Amniotic stem cell (primary cell): ENCODE measurements around the gene EFTUD2.
A peak's percentile ranks its signal among the peaks of the same experiment; 100 is the strongest.
"Not testable (repeated sequence)": the region's sequence is repeated elsewhere in the genome, so short reads cannot be mapped to it uniquely, and the experiment has no call there.

Experiments used
- DNase-seq: peaks from one replicate; lab custom pipeline; 2025; lab: John Stamatoyannopoulos, UW

EFTUD2 gene

DNA sequence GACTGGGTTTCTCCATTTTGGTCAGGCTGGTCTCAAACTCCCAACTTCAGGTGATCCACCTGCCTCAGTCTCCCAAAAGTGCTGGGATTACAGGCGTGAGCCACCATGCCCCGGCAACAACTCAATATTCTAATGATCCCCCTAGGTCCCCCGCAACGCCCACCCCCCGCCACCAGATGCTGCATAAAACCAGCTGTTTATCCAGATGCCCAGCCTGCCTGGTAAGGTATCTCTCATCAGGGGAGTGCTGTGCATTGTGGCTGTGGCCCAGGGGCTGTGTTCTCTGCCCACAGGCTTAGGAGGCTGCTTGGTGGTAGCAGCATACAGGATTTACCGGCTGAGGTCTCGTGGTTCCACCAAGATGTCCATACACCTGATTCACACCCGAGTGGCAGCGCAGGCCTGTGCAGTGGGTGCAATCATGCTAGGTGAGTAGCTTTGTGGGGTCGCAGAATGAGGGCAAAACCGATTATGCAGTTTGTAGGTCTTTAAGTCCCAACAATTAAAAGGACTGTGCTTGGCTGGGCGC is 50.2 kb downstream of the EFTUD2 start:
- DNase-seq = no peak

DNA sequence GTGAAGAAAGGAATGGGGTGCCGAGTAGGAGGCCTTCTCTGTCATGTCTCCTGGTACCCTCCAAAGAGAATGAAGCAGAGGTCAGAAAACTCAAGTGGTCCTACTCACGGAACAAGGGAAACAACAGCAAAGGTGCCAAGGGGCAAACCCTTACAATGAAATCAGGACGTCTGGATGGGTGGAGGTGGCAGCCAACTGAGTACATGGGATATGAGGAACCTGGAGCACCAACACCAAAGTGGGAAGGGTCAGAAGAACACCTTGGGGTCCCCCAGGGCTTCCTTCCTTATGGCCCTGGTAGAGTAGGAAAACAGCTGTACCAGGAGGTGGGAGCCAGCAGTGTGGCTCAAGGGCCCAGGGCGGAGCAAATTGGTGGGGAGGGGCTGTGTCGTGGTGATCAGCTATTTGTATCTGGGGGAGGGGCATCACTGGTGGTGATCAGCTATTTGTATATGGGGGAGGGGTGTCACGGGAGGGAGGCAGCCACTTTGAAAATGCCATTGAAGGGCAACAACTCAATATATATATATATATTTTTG is 50.9 kb downstream of the EFTUD2 start:
- no peak for DNase-seq

DNA sequence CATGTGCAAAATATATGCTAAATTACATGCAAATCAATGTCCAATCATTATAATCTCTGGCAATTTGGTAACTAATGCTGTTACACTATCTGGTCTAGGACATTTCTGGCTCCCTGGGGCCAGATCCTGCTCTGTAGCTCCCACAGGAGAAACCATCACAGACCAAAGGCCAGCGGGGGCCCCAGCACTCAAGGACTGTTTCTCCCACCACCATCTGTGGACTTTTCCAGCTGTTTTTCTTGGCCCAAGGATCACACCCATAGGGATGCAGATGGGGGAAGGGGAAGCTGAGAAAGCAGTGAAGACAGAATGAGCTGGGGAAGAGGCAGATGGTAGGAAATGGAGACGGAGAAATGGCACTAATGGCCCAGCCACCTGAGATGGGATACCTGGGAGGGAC is 51.7 kb downstream of the EFTUD2 start, which contains the start of gene HIGD1B:
HIGD1B (plus strand) TSS at position 298 of the 400 bp plus-strand sequence. CDS start 270 bp downstream, outside the sequence.
- no peak for DNase-seq

DNA sequence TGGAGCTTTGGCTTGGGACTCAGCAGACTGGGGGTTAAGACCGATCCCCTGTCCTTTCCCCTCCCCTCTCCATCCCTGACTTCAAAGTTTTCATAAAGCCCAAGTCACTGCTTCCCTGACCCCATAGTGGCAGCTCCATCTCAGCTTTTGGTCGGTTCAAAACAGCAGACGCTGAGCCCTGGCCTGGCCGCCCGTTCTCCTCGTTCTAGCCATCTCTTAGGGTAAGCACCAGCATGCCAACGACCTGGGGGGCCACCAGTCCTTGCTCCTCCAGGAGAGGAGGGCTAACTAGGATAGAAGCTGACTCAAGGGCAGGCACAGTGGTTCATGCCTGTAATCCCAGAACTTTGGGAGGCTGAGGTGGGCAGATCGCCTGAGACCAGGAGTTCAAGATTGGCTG is 53.0 kb downstream of the EFTUD2 start:
- no peak for DNase-seq

DNA sequence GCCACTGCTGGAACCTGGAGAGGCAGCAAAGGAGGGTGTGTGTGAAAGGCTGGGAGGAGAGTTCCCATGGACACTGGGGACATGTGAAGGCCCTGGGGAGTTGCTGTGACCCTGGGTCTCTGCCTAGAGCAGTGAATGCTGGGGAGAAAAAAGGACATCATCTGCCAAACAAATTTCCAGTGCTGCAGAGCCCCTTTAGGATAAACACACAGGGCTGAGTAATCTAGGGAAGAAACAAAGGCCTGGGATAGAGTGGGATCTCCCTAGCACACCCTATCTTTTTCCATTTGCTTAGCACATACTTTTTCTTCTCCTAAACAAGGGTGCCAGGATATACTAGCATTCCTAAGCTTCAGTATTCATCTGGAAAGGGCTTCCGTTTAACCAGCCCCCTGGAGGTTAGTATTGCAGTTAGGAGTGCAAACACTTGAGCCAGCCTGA is 54.8 kb downstream of the EFTUD2 start:
- DNase-seq = no peak

DNA sequence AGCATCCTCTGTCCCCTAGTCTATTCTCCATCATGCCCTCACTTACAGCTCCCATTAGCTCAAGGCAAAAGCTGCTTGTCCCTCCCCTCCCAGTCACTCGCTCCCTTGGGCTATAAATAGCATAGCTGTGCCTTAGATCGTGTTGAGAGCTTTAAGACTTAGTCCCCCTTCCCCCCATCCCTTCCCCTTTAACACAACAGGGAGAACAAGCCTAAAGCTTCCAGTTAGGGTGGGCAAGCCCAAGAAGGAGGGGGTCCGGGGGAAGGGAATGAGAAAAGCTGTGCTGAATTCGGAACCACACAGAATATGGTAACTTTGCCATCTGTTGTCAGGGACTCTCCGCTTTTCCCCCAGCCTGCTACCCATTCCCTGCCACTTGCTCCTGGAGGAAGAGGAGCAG is 56.5 kb downstream of the EFTUD2 start:
- DNase-seq = no peak

DNA sequence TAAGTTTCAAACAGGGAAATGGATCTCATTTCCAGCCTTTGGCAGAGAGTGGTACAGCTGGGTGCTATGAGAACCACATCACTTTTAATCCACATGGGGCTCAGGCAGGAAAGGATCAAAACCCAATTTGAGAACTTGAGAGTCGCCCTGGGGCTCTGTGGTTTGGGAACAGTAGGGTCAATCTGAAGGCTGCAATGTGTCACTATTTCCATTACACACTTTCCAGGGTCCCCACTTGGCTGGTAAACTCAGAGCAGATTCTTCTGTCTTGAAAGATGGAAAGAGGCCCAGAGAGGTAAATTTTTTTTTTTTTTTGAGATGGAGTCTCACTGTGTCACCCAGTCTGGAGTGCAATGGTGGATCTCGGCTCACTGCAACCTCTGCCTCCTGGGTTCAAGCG is 58.3 kb downstream of the EFTUD2 start:
- DNase-seq = no peak

DNA sequence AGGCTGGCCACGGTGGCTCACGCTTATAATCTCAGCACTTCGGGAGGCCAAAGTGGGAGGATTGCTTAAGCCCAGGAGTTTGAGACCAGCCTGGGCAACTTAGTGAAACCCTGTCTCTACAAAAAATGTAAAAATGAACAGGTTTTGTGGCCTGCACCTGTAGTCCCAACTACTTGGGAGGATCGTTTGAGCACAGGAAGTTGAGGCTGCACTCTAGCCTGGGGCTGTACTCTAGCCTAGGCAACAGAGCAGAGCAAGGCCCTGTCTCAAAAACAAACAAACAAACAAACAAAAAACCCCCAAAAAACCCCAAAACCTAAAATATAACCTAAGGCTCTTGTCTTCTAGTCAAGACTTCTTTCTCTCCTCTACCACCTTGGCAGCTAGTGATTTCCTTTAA is 59.0 kb downstream of the EFTUD2 start:
- DNase-seq = no peak

DNA sequence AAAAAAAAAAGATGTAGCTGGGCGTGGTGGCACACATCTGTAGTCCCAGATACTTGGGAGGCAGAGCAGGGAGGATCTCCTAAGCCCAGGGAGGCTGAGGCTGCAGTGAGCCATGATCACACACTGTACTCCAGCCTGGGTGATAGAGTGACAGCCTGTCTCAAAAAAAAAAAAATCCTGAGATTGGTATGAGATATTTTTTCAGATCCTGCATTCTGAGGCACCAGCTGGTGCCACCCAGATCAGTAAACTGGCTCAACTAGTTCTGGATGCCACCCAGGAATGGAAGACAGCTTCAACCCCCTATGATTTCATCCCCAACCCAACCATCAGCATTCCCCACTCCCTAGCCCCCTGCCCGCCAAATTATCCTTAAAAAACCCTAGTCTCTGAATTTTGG is 62.0 kb downstream of the EFTUD2 start:
- DNase-seq = no peak

DNA sequence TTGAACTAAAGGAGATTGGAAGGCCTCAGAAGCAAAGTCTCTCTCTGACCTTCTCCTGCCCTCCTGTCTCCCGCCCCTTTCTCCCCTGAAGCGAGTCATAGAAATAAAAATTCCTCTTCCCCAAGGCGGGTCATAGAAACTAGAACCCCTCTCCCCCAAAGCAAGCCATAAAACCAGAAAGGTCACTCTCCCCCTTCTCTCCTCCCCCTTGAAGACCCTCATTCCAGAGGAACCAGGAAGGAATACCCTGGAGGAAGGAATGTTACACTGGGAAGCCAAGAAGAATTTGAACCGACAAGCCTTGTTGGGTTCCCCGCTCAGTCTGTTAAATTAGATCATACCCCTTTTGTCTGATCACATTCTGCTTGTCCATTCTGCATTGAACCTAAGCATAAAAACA is 66.4 kb downstream of the EFTUD2 start:
- no peak for DNase-seq

DNA sequence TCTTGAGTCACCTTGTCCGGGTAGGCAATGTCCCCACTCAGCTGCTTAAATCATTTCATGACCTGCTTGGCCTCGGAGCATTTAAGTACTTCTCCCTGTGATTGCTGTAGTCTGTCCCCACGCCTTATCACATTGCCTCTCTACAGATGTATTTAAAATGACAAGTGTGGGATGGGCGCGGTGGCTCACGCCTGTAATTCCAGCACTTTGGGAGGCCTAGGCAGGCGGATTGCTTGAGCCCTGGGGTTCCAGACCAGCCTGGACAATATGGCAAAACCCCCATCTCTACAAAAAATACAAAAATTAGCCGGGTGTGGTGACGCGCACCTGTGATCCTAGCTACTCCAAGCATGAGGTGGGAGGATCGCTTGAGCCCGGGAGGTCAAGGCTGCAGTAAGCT is 67.9 kb downstream of the EFTUD2 start:
- no peak for DNase-seq

DNA sequence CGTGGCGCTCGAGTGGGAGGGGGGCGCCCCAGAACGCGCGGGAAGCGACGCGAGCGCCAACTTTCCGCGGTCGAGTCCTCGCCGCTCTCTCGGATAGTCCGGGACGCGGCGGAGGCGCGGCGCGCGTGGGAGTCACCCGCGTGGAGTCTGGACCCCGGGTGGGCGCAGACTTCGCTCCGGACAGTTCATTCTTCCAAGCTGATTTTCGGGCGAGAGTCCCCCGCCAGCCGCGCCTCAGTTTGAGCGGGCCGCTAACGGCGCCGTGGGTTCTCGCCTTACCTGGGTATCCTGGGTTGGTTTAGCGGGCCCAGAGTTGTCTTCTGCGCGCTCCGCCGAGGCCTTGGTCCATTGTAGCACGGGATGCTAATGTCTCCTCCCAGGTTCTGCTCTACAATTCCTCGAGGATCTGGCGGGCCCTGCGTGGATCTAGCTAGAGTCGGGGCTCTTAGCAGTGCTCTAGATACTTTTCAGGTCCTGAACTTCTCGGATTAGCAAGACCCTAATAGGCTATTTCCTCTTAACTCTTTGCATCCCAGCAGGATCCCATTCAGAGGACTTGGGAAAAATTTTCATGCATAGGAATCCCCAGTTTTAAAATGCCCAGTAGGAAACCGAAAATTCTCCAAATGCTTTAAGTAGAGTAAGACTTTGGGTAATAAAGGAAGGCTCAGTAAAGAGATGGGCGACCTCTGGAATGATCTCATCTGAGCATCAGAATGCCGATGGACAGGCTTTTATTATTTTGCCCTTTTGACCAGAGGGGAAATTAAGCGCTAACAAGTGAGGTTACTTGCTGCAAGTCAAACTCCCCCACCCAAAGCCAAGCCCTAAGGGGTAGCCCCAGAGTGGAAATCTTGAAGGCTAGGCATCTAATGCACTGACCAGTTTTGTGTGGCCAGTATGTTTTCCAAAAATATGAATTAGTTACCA is 68.6 kb downstream of the EFTUD2 start:
- no peak for DNase-seq

DNA sequence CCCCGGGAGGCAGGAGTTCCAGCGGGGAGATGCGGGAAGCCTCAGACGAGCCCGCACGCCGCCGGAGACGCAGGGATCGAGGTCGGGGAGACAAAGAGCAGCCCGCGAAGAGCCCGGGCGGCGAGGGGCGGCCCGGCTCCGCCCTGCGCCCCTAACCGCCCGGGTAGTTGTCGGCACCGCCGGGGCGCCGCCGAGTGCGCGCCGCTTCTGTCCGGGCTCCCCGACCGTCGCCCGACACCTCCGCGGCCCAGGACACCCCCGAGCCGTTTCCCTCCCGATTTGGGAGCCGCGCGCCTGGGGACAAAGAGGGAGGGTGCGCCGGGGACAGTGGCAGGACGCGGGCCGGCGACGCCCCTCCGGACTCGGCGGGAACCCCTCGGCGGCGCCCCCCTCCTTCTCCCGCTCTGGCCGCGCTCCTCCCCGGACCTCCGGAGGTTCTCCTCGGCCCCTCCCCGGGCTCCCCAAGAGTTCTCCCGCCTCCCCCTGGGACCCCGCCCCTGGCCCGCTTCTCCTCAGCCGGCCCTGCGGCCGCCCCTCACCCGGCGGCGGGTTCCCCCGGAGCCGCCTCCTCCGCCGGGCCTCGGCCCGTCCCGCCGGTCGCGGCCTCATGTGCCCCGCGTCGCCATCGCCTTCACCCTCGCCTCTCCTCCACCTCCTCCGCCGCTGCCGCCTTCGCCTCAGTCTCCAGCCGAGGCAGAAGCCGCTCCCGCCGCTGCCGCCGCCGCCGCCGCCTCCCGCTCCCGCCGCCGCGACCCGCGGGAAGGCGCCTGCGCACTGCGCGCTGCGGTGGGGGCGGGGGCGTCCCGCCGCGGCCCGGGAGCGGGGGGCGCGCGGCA is 69.5 kb downstream of the EFTUD2 start, which contains the start of gene GJC1:
GJC1 (minus strand) TSS at position 765 of the 836 bp plus-strand sequence. CDS start 24,470 bp downstream, outside the sequence.
- no peak for DNase-seq

DNA sequence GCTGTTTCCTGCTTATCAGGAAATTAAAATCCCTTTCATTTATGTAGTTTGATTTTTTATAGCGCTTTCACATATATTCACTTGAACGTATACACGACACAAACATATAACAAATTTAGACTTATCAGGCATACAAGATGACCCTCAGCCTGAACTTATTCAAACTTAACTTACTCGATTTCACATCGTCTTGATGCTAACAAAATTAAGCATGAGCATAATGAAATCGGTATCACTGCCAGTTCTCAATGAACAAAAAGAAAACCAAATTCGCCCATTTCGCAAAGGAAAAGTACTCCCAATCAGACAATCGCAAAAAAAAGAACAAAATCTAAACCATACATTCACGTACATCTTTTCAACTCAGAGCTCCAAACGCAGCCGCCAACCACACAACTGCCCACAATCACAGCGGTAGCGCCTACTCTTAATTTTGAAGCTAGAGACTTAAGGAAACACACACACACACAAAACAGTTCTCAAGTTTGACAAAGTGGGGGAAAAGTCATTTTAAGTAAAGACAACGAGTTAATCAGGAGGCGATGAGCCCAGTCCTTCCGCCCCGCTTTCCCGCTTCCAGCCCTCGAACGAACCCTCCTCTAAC is 70.2 kb downstream of the EFTUD2 start:
- DNase-seq = no peak

DNA sequence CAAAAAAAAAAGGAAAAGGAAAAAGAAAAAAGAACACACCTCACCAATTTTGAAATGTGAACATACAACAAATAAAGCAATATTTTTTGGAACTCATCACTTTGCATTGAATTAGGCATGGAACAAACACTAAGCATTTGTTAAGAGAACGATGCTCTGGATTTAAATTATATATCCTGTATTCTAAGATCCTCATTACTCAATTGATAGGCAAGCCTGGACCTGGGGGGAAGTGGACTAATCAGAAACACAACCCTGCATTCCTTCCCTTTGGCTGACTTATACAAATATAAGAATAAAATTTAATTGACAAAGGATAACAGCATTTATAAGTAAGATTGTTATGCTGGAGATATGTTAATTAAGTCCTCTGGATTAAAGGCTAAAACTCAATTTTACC is 71.4 kb downstream of the EFTUD2 start:
- DNase-seq = no peak

DNA sequence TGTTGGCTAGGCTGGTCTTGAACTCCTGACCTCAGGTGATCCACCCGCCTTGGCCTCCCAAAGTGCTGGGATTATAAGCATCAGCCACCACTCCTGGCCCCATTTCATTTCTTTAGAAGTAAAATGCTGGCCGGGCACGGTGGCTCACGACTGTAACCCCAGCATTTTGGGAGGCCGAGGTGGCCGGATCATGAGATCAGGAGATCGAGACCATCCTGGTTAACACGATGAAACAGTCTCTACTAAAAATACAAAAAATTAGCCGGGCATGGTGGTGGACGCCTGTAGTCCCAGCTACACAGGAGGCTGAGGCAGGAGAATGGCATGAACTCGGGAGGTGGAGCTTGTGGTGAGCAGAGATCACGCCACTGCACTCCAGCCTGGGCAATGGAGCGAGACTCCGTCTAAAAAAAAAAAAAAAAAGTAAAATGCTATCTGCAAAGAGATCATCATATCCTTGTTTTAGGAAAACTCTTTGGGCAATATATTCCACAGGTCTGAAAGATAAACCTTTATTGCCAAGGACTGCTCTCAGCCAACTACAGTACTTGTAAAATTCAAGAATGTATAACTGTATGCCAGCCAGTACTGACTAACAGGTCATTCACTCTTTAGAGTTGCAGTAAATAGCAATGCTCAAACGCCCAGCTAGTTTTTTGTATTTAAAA is 73.0 kb downstream of the EFTUD2 start:
- no peak for DNase-seq

DNA sequence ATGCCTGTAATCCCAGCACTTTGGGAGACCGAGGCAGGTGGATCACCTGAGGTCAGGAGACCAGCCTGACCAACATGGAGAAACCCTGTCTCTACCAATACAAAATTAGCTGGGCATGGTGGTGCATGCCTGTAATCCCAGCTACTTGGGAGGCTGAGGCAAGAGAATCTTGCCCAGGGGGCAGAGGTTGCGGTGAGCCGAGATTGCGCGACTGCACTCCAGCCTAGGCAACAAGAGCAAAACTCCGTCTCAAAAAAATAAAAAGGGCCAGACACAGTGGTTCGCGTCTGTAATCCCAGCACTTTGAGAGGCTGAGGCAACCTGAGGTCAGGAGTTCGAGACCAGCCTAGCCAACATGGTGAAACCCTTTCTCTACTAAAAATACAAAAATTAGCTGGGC is 74.0 kb downstream of the EFTUD2 start:
- DNase-seq = not testable (repeated sequence)

DNA sequence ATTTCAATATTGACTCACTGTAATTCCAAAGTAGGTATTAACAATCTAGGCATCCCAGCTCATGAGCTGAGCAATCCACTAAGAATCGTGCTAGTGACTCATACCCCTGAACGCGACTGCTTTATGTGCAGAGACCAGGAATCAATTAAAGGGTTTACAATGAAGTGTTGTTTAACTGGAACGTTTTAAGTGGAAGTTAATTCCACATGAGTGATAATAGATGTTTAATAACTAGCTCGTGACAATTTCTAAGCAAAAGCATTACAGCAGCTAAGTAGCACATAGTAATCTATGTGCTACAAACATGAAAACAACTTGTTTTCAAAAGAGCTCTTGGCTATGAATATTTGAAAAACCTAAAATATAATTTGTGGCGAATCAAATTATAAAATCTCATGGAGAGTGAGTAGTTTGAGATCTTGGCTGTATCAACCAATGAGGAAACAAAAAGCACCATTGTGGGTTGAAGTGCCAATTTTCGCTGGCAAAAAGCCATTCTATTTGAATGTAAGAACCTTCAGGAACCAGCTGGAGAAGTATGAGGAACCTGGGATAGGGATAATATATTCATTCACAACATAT is 78.5 kb downstream of the EFTUD2 start:
- peak; percentile 79 for DNase-seq

DNA sequence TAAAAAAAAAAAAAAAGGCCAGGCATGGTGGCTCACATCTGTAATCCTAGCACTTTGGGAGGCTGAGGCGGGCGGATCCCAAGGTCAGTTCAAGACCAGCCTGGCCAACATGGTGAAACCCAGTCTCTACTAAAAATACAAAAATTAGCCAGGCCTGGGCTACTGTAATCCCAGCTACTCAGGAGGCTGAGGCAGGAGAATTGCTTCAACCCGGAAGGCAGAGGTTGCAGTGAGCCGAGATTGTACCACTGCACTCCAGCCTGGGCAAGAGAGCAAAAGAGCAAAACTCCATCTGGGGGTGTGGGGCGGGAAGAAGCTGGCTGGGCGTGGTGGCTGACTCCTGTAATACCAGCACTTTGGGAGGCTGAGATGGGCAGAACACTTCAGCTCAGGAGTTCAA is 80.7 kb downstream of the EFTUD2 start:
- not testable (repeated sequence) for DNase-seq

DNA sequence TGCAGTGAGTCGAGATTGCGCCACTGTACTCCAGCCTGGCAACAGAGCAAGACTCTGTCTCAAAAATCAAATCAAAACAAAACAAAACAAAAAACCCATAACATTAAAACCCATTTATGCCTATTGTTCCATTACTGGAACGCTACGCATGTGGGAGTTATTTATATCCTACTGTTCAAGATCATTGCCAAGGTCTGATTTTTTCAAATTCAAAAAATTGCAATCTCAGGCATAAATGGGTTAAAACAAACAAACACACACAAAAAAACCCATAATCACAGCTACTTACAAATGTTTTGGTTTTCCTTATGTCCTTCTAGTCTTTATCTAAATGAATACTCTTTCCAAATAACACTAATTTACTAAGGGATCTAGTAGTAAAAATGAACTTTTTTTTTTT is 87.0 kb downstream of the EFTUD2 start:
- no peak for DNase-seq
